Upper lobe of left lung (tissue), 4 donors: ENCODE measurements around the gene MEX3D.

Source experiments
- EP300 ChIP-seq, 4 donors: sonication (generic); formaldehyde crosslinking; IDR thresholded peaks; one replicate each; pipeline ENCODE4 v1.5.1; 2017; ENCODE audit warnings: antibody characterized with exemption in 4 of 4, control low read depth in 2 of 4
- TF ChIP-seq, protein P1 (sequence below), 6 experiments: fragments of 450-650 bp in 4 of 6; fragments of 200-600 bp in 2 of 6; sonication (generic) in 2 of 6; IDR thresholded peaks; one replicate each; pipeline ENCODE4 v1.5.1; 2016 to 2019; ENCODE audit warnings: antibody characterized with exemption in 6 of 6

DNA sequence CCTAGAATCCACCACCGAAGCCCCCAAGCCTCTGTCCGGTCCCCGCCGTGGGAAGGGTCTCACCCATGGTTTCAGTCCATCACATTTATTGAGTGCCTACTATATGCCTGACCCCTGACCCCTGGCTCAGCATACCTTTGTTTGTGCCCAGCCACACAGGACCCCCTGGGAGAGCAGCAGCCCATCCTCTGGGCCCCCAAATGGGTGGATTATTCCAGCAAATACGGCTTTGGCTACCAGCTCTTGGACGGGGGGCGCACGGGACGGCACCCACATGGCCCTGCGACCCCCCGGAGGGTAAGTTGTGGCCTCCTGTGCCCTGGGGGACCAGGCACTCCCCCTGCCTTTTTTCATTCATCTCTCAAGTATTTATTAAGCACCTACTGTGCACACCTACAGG lies 36.5 kb downstream of the MEX3D start:
- no peak for TF ChIP-seq EP300 (IDR thresholded peaks at IDR 0.05)
- TF ChIP-seq, protein P1, sequence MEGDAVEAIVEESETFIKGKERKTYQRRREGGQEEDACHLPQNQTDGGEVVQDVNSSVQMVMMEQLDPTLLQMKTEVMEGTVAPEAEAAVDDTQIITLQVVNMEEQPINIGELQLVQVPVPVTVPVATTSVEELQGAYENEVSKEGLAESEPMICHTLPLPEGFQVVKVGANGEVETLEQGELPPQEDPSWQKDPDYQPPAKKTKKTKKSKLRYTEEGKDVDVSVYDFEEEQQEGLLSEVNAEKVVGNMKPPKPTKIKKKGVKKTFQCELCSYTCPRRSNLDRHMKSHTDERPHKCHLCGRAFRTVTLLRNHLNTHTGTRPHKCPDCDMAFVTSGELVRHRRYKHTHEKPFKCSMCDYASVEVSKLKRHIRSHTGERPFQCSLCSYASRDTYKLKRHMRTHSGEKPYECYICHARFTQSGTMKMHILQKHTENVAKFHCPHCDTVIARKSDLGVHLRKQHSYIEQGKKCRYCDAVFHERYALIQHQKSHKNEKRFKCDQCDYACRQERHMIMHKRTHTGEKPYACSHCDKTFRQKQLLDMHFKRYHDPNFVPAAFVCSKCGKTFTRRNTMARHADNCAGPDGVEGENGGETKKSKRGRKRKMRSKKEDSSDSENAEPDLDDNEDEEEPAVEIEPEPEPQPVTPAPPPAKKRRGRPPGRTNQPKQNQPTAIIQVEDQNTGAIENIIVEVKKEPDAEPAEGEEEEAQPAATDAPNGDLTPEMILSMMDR (IDR thresholded peaks at IDR 0.05): no peak
